MM.1S (cell line): ENCODE results near the gene NMRK1.

Experiments used
- EZH2 ChIP-seq: fragments of 300-600 bp; sonication (generic); optimal IDR thresholded peaks from 2 replicates; pipeline ENCODE3; 2017; ENCODE audit warnings: low read depth, mild to moderate bottlenecking, antibody characterized with exemption, low read length, mixed read lengths
- EZH2phosphoT487 ChIP-seq: fragments of 300-600 bp; sonication (generic); IDR thresholded peaks from 2 replicates; pipeline ENCODE4 v1.6.1; 2018; ENCODE audit warnings: antibody characterized with exemption, low read length
- TF ChIP-seq, protein P1 (sequence below): fragments of 300-600 bp; sonication (generic); IDR thresholded peaks from 2 replicates; pipeline ENCODE4 v1.5.1; 2016; ENCODE audit warnings: antibody characterized with exemption, low read length, mixed read lengths

DNA sequence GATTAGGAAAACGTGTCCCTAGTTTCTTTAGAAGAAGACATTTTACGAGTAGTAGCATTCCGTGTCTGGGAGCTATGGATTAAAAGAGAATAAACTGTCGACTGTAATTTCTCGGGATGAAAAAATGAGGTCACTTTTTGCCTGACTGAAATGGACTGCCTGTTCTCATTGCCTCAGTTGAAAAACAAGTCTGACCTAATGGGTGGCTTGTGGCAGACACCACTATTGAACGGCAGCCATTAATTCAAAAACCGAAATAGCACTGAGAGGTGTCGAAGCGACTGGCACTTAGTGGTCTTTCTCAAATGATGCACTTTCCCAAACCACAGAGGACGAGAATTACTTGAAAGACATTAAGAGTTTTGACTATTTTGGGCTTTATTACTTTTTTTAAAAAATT is 35.7 kb upstream of the NMRK1 start:
- TF ChIP-seq EZH2phosphoT487 (no peak), EZH2 (no peak)
- TF ChIP-seq, protein P1, sequence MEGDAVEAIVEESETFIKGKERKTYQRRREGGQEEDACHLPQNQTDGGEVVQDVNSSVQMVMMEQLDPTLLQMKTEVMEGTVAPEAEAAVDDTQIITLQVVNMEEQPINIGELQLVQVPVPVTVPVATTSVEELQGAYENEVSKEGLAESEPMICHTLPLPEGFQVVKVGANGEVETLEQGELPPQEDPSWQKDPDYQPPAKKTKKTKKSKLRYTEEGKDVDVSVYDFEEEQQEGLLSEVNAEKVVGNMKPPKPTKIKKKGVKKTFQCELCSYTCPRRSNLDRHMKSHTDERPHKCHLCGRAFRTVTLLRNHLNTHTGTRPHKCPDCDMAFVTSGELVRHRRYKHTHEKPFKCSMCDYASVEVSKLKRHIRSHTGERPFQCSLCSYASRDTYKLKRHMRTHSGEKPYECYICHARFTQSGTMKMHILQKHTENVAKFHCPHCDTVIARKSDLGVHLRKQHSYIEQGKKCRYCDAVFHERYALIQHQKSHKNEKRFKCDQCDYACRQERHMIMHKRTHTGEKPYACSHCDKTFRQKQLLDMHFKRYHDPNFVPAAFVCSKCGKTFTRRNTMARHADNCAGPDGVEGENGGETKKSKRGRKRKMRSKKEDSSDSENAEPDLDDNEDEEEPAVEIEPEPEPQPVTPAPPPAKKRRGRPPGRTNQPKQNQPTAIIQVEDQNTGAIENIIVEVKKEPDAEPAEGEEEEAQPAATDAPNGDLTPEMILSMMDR: no peak
